GM12878 (cell line): Measurements from ENCODE around the gene HECTD3. TPM values are rescaled to one million over a fixed set of nuclear protein-coding genes. Genes with fewer than 3 reads are reported as not detected.

ENCODE experiments used
- ATAC-seq: fragments of 200-7000 bp; cut with Tn5 transposase; 3 replicates; pipeline ENCODE4 v1.9.1; 2020; ENCODE audit warnings: mild to moderate bottlenecking, moderate library complexity
- BruUV-seq: library from RNA; stranded (reverse); fragments of 400-500 nt; replicated peaks from 2 replicates; lab custom pipeline; 2021; lab: Mats Ljungman, UMichigan
- CTCF ChIA-PET: fragments of 300-600 bp; sonication (Branson Sonifier 250); formaldehyde crosslinking; extraction: SDS; loops from one replicate; lab custom pipeline; 2021; ENCODE audit warnings: inconsistent platforms; lab: Yijun Ruan, JAX
- POLR2A ChIA-PET: fragments of 350-600 bp; formaldehyde crosslinking; extraction: SDS; loops from one replicate; lab custom pipeline; 2021; ENCODE audit warnings: inconsistent platforms; lab: Charles Lee
- RAD21 ChIA-PET: fragments of 300-600 bp; sonication (Branson Sonifier 250); formaldehyde crosslinking; loops from one replicate; lab custom pipeline; 2023; ENCODE audit warnings: antibody characterized with exemption; ENCODE audit not compliant: unreplicated experiment; lab: Charles Lee
- SMC1A ChIA-PET: fragments of 300-600 bp; sonication (Branson Sonifier 250); formaldehyde crosslinking; loops from one replicate; lab custom pipeline; 2023; ENCODE audit not compliant: unreplicated experiment, uncharacterized antibody; lab: Charles Lee
- DNase-seq: peaks from one replicate; pipeline ENCODE4 v3.0.0-alpha.2; 2011; ENCODE audit warnings: low read depth, low spot score
- FAIRE-seq: peaks from 3 replicates; lab custom pipeline; 2011; peaks lifted over from hg19 to GRCh38; lab: Jason Lieb, UNC
- H2AFZ ChIP-seq: 2 replicates; pipeline ENCODE4 v1.6.0; 2011; ENCODE audit warnings: low read depth, low read length, control low read depth; ENCODE audit not compliant: control insufficient read depth
- H3K27ac ChIP-seq: 2 replicates; pipeline ENCODE4 v1.5.1; 2011; ENCODE audit warnings: control low read depth; ENCODE audit not compliant: control insufficient read depth, insufficient read depth
- H3K27me3 ChIP-seq, 2 experiments: replicated peaks in 1 of 2; 2 replicates each; pipeline versions ENCODE4 v1.6.0 to v1.6.1; 2011; ENCODE audit warnings: low read length in 1 of 2; ENCODE audit not compliant: control insufficient read depth in 2 of 2, insufficient read depth in 2 of 2
- H3K36me3 ChIP-seq, 2 experiments: 2 replicates each; pipeline ENCODE4 v1.5.1; 2011; ENCODE audit warnings: low read length in 1 of 2; ENCODE audit not compliant: control insufficient read depth in 2 of 2, insufficient read depth in 2 of 2
- H3K4me1 ChIP-seq: 2 replicates; pipeline ENCODE4 v1.6.1; 2011; ENCODE audit warnings: mild to moderate bottlenecking, low read length, moderate library complexity, mixed read lengths; ENCODE audit not compliant: control insufficient read depth, insufficient read depth
- H3K4me2 ChIP-seq: 2 replicates; pipeline ENCODE4 v1.6.0; 2011; ENCODE audit warnings: control low read depth; ENCODE audit not compliant: control insufficient read depth, insufficient read depth
- H3K4me3 ChIP-seq: fragments of 200-600 bp; sonication (generic); 2 replicates; pipeline ENCODE4 v1.5.1; 2016
- H3K79me2 ChIP-seq: 2 replicates; pipeline ENCODE4 v1.6.0; 2011; ENCODE audit warnings: low read length; ENCODE audit not compliant: control insufficient read depth, insufficient read depth
- H3K9ac ChIP-seq: 2 replicates; pipeline ENCODE4 v1.8.0; 2011; ENCODE audit warnings: low read length, control low read depth, mixed read lengths; ENCODE audit not compliant: control insufficient read depth, insufficient read depth
- H3K9me3 ChIP-seq: replicated peaks from 3 replicates; pipeline ENCODE4 v1.5.1; 2011; ENCODE audit warnings: mild to moderate bottlenecking, low read length; ENCODE audit not compliant: control insufficient read depth, insufficient read depth
- H4K20me1 ChIP-seq: 2 replicates; pipeline ENCODE4 v1.6.0; 2011; ENCODE audit not compliant: control insufficient read depth, insufficient read depth
- E4F1 ChIP-seq: fragments of 450-650 bp; IDR thresholded peaks from 2 replicates; pipeline ENCODE4 v1.6.1; 2018; ENCODE audit warnings: borderline replicate concordance, mild to moderate bottlenecking; ENCODE audit not compliant: partially characterized antibody
- NR2C2 ChIP-seq: IDR thresholded peaks from 2 replicates; pipeline ENCODE4 v1.6.1; 2011; ENCODE audit warnings: borderline replicate concordance, low read depth; ENCODE audit not compliant: control insufficient read depth, insufficient read length
- ZBTB40 ChIP-seq: fragments of 450-650 bp; IDR thresholded peaks from 2 replicates; pipeline ENCODE4 v1.6.1; 2016; ENCODE audit warnings: mild to moderate bottlenecking, moderate library complexity, borderline replicate concordance
- WGBS: methylation state at CpG from one replicate; pipeline ENCODE4 v1.1.6; 2016; ENCODE audit warnings: low lambda C conversion rate; ENCODE audit not compliant: insufficient replicate concordance, insufficient coverage; ENCODE audit errors: missing lambda C conversion rate; 5-methylcytosine and 5-hydroxymethylcytosine counted together
- in situ Hi-C: fragments of 300-500 bp; cut with MboI; formaldehyde crosslinking; loops from 9 replicates; pipeline ENCODE4 v1.14.3; 2018; ENCODE audit warnings: mixed read lengths
- intact Hi-C: fragments of 100-400 bp; cut with micrococcal nuclease; formaldehyde crosslinking; loops from one replicate; pipeline ENCODE4 v1.14.2; 2022; ENCODE audit not compliant: unreplicated experiment
- polyA plus RNA-seq, 11 experiments: library from polyadenylated mRNA; depleted of rRNA in 4 of 11; unstranded in 6 of 11; stranded (reverse) in 5 of 11; fragments of >200 nt; fragmentation: Nextera tagmentation in 4 of 11; fragmentation: Illumina TruSeq in 1 of 11; extraction: Ambion mirVana in 4 of 11; extraction: Trizol in 1 of 11; gene quantifications; 1 replicate in 1 of 11; 2 replicates in 10 of 11; pipeline versions ENCODE4 v1.2.1 to v1.2.3, GENCODE V29; 2011 to 2016; ENCODE audit warnings: inconsistent platforms in 2 of 11, missing spikeins in 2 of 11, low read depth in 1 of 11
- total RNA-seq, 4 experiments: library from RNA; depleted of rRNA in 3 of 4; stranded (reverse); fragments of >200 nt in 3 of 4; fragmentation: Illumina TruSeq in 1 of 4; extraction: Trizol in 1 of 4; gene quantifications; 2 replicates each; pipeline versions ENCODE4 v1.2.1 to v1.2.3, GENCODE V29; 2013 to 2021

HECTD3 gene
- total and polyA plus RNA-seq, 10 of the 15 experiments (the other 5 are each of a cell fraction or from before 2014, with no cell fraction given), result 3.4 to 30.4 (median 22.6) TPM

- no peak overlapping the region for H3K9ac ChIP-seq
- WGBS, result 95% methylated on average over 6 of the region's 6 CpGs
- TF ChIP-seq E4F1 (no peak), NR2C2 (no peak)
- TF ChIP-seq, all 136 proteins: peak for 0
- ChIA-PET POLR2A (no interaction called here), SMC1A (no interaction called here), CTCF (no interaction called here), RAD21 (no interaction called here)
- DNase-seq (no peak), FAIRE-seq (no peak), ATAC-seq (no peak)
- H4K20me1 ChIP-seq, result no peaks in the 10 kb centered on the region
- no peak overlapping the region for H3K4me2 ChIP-seq
- BruUV-seq, result no TSS peak
- peaks cover 8% of the 10 kb centered on the region for H3K79me2 ChIP-seq
- in situ Hi-C loops (no loop called here), intact Hi-C loops (no loop called here)
- peaks cover 10% of the 10 kb centered on the region for H3K4me1 ChIP-seq
- H3K36me3 ChIP-seq, result peaks cover 16 to 19% of the 10 kb centered on the region in 2 experiments
- no peaks in the 10 kb centered on the region for H3K27me3 ChIP-seq
- H3K27ac ChIP-seq, result no peak overlapping the region
- no peak overlapping the region for H3K4me3 ChIP-seq
- no peaks in the 10 kb centered on the region for H3K9me3 ChIP-seq
- H2AFZ ChIP-seq, result no peak overlapping the region
Observed at GRCh38 chr1:45005761-45006160, 5.4 kb downstream of the HECTD3 start.

- ChIA-PET RAD21 (interaction anchor here (0.9 kb wide), 1 partner anchor 8 kb away, joined by 3 read pairs; no protein-coding TSS in a partner anchor), CTCF (no interaction called here), POLR2A (interaction anchor here (0.5 kb wide), 1 partner anchor 377 kb away, joined by 4 read pairs; no protein-coding TSS in a partner anchor), SMC1A (no interaction called here)
- Histone ChIP-seq H3K4me1 (no peaks in the 10 kb centered on the region; the same call in 1 of the 2 replicates), H3K9ac (no peak overlapping the region), H3K79me2 (no peaks in the 10 kb centered on the region), H2AFZ (no peak overlapping the region), H3K27me3 (no peaks in the 10 kb centered on the region), H3K36me3 (peaks cover 16 to 19% of the 10 kb centered on the region in 2 experiments), H4K20me1 (no peaks in the 10 kb centered on the region), H3K27ac (no peak overlapping the region), H3K9me3 (no peaks in the 10 kb centered on the region), H3K4me2 (no peak overlapping the region), H3K4me3 (no peak overlapping the region)
- in situ Hi-C loops (no loop called here), intact Hi-C loops (no loop called here)
- TF ChIP-seq ZBTB40, result no peak
- no TSS peak for BruUV-seq
- FAIRE-seq (no peak), ATAC-seq (no peak), DNase-seq (no peak)
- 62% methylated on average over 7 of the region's 7 CpGs for WGBS
Observed at GRCh38 chr1:45004281-45004920, 6.7 kb downstream of the HECTD3 start.
